Jurkat, Clone E6-1 (cell line): ENCODE measurements around the gene SIGLEC5.

Experiments used
- DNase-seq: peaks from one replicate; pipeline ENCODE4 v3.0.0-alpha.2; 2011; ENCODE audit warnings: low read depth, low spot score
- H3K4me3 ChIP-seq: 2 replicates; pipeline ENCODE4 v1.5.1; 2011; ENCODE audit warnings: mild to moderate bottlenecking, low read length, control low read depth, moderate library complexity

SIGLEC5 gene

DNA sequence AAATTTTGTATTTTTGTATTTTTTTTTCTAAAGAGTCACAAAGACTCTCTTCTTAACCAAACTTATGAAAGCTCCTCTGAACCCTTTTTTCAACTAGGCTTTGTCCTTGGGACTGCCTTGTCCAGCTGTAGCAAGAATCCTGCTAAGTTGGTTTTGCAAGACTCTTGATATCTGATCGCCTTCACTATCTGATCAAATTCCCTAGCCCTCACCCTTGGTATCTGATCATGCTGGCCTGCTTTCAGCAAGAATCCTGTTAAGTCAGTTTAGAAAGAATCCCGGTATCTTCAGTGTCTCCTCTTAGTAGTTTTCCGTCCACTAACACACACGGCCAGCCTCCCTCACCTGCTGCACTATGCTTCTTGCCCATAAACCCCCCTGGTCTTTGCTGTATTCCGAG, 1.9 kb upstream of the SIGLEC5 start:
- no peak overlapping the region for H3K4me3 ChIP-seq
- DNase-seq, result no peak

DNA sequence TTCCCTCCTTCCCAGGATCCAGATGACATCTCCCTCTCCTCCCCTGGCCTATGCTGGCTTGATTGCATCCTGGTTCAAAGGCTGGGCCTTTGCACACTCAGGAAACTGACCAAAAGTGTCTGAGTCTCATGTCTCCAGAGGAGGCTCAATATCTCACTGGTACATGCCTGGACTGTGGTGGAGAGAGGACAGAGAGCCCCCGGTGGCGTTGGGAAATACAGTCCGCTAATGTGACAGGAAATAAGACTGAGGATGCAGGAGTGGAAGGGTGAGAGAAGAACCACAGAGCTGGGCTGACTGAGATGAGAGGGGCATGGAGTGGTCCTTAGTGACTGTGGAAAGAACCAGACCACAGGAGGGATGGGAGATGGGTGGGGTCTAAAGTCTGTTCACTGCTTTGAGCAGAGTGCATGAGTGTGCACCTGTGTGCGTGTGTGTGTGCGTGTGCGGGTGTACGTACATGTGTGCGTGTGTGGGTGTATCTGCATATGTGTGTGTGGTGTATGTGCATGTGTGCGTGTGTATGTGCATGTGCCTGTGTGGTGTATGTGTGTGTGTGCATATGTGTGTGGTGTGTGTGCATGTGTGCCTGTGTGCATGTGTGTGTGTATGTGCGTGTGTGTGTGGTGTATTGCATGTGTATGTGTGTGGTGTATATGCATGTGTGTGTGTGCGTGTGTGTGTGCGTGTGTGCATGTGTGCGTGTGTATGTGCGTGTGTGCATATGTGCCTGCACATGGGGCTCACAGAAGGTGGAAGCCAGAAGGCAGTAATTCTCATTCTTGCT, 1.9 kb downstream of the SIGLEC5 start:
- no peak for DNase-seq
- H3K4me3 ChIP-seq, result no peak overlapping the region

DNA sequence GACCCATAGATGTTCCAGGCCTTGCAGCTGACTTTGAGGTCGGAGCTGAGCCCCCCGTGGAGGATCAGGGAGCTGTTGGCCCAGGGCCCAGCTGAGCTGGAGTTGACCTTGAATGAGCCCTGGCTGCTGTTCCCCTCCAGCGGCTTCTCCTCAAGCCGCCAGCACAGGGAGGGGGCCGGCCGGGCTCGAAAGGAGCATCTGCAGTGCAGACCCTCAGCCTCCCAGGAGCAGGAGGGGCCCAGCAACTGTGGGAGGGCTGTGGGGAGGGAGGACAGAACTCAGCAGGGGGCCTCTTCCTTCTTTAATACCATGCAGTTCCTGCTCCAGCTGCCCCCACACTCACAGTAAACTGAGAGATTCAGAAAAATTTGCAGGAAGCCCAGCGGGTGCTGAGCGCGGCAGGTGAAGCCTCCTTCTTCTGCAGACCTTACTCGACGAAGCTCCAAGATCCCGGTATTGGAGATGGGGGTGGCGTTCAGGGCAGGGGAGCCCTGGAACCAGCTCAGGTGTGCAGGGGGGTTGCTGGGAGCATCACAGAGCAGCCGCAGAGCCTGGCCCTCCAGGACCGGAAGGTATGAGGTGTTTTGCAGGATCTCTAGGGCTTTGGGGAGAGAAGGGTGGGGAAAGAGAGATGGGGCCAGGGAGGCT, 2.6 kb downstream of the SIGLEC5 start:
- no peak overlapping the region for H3K4me3 ChIP-seq

DNA sequence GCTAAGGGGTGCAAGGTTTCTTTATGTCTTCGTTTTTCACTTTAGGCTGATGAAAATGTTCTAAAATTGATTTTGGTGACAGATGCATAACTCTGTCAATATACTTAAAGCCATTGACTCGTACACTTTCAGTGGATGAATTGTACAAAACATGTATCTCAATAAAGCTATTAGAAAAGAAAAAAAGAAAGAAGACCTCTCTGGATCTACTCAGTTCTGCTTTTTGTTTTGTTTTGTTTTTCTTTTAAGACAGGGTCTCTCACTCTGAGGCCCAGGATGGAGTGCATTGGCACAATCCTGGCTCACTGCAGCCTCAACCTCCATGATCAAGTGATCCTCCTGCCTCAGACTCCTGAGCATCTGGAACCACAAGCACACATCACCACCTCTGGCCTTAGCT, 3.5 kb downstream of the SIGLEC5 start:
- no peak overlapping the region for H3K4me3 ChIP-seq
- no peak for DNase-seq

More for the DNA sequence above, 2.6 kb downstream of the SIGLEC5 start:
- DNase-seq, result no peak

DNA sequence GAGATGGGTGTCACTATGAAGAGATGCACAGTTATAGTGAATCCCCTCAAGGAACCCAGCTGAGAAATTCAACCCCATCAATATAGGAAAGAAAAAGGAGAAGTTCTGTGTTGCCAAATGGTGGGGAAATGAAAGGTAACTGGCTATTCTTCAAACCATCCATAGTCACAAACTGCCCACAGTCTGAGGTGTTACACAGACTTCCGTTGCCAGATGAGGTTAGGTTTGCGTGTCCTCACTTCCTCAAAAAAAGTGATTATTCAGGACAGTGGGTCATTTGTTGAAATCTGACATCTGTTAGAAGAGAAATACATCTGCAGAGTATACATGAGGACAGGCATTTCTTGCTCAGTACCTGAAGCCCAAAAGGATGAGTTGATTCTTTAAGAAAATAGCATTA, 9.0 kb downstream of the SIGLEC5 start:
- no peak overlapping the region for H3K4me3 ChIP-seq
- DNase-seq, result no peak

DNA sequence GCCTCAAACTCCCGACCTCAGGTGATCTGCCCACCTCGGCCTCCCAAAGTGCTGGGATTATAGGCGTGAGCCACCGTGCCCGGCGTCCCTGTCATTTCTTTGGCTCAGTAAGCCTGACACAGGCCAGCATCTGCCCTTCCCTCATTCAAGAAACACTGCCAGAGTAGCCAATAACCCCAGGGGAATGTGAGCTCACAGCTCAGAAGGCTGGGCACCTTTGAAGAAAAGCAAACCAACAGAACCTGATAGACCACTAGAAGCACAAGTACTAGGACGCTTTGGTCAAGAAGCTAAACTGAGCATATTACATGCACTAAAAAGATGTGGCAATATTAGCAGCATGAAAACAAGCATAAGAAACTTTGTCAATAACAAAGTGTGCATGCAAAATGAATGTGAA, 14.2 kb downstream of the SIGLEC5 start:
- DNase-seq, result no peak
- no peak overlapping the region for H3K4me3 ChIP-seq

DNA sequence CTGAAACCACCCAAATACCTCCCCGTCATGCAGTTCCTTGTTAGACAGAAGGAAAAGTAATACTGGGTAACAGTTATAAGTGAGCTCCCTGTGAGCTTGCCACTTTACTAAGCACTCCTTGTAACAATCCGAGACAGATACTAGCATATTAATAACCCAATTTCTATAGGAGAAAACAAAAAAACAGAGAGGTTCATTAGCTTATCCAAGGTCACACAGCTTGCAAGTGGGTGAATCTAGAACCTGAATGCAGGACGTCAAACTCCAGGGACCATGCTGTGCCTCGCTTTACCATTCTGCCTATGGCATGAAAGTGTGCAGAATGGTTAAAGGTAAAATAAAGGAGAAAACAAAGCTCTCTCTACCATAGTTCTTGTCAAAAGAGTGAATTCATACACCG, 15.4 kb downstream of the SIGLEC5 start:
- no peak for DNase-seq
- no peak overlapping the region for H3K4me3 ChIP-seq

DNA sequence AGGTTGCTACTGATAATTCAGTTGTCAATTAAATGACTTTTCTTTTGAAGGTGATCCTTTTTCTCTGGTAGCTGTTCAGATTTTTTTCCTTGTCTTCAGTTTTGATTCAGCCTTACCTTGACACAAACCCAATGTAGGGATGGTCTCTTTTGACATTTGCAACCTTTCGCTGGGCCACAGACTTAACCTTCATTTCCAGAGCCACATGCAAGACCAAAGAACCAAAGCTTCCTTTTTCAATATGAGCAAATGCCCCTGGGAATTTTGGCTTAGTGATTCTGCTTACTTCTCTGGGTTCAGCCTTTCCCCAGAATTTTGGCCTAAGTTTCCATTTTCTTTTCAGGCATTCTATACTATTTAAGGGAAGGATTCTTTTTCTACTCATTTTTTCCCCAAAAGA, 19.6 kb downstream of the SIGLEC5 start:
- H3K4me3 ChIP-seq, result no peak overlapping the region

DNA sequence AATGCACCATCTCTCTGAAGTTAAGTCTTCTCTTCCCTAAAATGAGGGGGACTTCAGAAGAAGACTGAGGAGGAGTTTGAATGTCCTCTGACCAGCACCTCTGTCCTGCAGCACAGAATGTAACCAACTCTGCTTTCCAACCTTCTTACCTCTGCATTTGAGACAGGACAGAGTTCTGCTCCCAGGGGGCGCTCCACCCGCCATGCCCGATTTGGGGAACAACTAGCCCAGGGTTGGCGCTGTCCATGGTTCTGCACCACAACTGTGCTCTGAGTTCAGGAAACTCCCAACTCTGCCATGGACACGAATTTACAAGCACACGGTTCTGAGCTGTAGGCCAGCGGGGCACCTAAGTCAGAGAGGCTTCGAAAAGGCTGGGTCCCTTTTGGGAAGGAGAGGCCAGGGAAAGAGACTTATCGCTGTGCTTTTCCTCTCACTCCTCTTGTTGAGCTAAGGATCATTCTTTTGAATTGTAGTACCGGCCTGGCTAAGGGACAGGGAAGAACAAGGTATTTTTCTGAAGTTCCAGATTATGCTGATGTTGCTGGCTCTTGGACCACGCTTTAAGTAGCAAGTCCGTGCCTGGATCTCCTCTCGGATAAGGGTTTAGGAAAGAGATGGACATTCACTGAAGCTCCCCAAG, 22.2 kb downstream of the SIGLEC5 start:
- no peak overlapping the region for H3K4me3 ChIP-seq
- peak; percentile 79 for DNase-seq

More for the DNA sequence above, 19.6 kb downstream of the SIGLEC5 start:
- DNase-seq, result no peak

DNA sequence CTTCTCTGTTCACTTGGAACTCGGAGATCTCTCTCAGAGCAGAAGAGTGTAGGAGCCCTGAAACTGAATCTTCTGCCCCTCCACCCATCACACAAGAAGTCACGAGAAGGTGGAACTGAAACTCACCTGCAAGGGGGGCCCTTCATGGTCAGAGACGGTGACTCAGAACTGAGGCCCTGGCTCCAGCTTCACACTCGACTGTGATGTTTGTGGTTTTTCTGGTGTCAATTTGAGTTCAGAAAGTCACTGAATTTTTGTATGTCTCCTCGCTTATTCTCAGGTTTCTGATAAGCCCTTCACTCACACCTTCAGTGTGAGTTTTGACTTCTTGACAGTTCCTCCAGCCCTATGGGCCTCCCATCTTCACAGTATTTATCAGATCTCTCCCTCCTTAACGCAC, 23.1 kb downstream of the SIGLEC5 start:
- H3K4me3 ChIP-seq, result no peak overlapping the region
- DNase-seq, result no peak

DNA sequence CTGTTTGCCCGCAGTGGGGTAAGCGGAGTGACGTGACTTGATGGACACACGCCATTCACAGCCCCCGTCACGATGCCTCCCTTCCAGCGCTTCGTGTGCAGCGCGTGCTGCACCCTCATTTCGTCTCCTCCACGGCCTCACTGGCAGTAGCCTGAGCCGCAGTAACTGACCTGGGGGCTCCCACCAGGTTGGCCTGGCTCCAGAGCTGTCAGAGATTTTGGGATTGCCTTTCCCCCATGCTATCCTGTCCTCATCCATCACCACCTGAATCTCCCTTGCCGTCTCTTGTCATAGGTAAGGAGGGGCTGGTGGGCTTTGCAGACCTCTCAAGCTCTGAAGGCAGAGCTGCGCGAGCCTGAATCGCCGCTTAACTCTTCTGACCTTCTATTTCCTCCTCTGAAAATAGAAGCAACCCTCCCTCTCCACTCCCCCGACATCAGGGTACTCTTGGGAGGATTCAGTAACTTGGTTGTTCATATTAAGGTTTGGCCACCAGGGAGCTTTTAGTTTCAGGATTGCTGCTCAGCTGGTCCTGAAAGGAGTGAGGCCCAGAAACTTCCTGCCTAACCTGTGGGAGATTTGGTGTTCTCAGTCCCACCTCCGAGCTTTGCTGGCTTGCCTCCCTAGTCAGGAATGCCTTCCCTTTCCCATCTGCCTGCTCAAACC, 27.9 kb downstream of the SIGLEC5 start:
- DNase-seq, result no peak
- H3K4me3 ChIP-seq, result no peak overlapping the region

DNA sequence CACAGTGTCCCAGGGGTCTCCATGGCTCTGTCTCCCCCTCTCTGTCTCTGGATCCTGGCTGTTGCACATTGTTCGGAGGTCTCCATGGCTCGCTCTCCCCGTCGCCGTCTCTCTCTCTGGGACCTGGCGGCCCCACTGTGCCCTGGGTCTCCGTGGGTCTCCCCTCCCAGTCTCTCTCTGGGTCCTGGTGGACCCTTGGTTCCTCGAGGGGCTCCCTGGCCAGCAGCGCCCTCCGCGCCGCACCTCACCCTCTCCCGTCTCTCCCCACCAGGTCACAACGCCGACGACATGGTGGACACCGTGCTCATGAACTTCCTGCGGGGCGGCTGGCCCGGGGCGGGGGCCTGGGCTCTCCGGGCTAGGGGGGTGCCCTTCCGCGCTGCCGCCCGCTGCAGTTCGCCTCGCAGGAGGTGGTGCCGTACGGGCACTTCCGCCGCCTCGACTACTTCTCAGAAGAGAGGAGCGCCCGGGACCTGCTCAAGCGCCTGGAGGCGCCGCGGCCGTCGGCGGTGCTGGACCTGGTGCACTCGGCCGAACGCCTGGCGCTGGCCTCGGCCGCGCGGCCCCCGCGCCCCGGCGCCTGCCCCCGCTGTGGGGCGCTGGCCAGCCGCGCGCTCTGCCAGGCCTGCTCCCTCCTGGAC, 29.1 kb downstream of the SIGLEC5 start:
- DNase-seq, result no peak
- H3K4me3 ChIP-seq, result no peak overlapping the region

DNA sequence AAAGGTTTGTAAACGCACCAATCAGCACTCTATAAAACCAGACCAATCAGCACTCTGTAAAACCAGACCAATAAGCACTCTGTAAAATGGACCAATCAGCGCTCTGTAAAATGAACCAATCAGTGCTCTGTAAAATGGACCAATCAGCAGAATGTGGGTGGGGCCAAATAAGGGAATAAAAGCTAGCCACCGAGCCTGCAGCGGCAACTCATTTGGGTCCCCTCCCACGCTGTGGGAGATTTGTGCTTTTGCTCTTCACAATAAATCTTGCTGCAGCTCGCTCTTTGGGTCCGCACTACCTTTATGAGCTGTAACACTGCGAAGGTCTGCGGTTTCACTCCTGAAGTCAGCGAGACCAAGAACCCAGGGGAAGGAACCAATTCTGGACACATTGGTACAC, 31.1 kb downstream of the SIGLEC5 start:
- no peak for DNase-seq
- H3K4me3 ChIP-seq, result no peak overlapping the region

DNA sequence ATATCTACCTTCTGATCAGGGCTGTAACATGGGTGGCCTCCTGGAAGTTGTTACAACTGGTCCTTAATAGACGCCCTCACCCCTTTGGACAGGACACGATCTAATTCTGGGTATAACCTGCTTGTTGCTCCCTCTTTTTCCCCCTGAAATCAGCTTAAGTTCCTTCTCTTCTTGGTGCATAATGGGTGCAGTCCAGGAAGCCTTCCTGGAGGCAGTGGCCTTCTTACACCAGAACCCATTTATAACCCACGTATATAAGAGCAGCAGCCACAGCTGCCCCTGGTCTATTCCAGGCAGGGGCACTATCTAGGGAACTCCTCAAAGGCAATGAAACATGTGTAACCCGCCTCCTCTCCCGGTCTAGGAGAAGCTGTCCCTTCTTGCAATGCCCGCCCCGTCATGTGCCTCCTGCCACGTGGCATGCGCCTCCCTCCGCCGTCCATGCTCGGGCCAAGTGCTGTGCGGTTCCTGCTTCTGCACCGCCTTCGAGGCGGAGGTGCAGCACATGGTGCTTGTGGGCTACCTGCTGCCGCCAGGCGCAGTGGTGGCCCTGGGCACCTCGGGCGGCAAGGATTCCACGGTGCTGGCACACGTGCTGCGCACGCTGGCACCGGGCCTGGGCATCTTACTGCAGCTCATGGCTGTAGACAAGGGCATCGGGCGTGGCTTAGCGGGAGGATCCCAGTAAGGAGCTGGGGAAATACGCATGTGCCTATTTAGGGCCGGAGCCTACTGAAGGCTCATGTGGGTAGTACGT, 31.9 kb downstream of the SIGLEC5 start:
- H3K4me3 ChIP-seq, result no peak overlapping the region
- DNase-seq, result no peak

DNA sequence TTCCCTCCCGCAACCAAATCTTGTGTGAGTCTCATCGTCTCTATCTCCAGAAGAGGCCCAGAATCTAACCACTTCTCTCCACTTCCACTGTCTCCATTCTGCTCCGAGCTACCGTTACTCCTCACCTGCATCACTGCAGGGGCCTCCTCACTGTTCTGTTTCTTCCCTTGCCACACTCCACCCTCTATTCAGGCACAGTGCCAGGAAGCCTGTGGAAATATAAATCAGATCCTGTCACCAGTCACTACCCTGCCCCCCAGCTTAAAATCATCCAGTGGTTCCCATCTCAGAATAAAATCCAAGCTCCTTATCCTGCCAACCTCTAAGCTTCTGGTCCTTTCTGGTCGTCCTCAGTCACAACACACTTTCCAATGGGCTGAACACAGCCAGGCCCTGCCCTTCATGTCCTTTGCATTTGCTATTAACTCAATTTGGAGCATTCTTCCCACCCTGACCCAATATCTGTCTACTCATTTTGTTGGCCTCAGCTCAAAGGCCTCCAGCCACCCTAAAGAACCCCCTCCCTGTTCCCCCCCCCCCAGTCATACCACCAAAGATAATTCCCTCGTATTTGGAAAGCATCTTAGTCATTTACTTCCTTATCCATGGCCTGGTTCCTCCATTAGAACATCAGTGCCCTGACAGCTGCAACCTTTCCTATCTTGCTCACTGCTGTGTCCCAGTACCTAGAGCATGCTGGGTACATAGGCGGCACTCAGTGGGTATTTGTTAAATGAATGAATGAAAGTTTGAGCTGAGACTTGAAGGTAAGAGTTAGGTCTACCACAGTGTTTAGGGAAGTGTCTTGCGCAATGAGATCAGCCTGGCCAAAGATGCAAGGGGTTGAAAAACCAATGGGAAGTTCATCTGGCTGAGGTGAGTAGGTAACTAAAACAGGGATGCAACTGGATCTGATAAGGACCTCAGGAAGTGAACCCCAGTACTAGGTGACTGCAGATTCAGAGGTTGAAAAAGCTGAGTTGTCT, 34.7 kb downstream of the SIGLEC5 start:
- peak overlapping the region; percentile 95 for H3K4me3 ChIP-seq
- DNase-seq, result no peak

DNA sequence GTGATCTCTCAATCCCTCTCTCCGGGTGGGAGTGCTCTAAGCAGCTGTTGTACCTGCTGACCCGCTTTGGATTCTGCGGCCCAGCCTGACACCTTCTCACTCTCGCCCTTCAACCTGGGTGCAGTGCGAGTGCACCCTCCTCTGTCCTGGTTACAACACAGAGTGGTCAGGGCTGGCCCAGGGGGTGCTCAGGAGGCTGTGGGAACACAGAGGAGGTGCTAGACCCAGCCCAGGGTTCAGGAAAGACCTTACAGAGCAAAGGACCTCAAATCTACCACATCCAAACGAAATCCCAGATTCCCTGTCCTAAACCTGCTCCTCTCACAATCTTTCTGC, 35.5 kb downstream of the SIGLEC5 start:
- no peak for DNase-seq
- peak overlapping the region; percentile 95 for H3K4me3 ChIP-seq

DNA sequence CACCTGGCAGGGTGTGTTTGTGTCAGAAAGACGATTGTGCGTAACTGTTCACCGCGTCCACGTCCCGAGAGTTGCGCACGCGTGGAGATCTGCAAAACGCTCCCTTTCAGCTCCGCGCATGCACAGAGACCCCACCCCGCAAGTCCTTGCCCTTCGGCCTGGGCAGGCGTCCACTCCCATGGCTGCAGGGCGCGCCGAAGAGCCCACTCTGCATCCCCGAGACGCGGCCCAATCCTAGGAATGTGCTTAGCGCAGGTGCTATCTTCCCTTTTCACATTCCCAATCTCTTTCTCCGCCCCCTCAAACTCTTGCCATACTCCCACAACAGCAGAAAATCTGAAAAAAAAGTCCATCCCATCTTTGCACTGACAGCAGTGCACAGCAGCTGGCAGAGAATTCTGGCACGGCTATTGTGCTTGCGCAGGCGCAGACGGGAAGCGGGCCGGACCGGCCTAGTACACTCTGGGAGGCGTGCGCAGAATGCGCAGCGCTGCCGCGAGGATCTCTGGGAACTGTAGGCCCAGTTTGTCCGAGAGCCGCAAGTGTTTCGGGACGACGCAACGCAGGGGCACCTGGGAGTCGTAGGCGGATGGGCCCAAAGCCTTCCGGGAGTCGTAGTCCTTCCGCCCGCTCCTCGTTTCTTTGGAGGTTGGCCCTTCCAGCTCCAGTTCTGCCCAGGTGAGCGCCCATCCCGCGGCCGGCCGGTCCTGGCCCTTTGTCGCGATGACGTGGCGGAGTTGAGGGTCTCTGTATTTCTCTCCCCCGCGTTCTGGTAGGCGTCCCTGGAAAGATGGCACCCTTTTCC, 36.0 kb downstream of the SIGLEC5 start:
- peak; percentile 95 for DNase-seq
- H3K4me3 ChIP-seq, result peak overlapping the region; percentile 95
